MM.1S (cell line): ENCODE measurements around the gene ZFP14.

Experiments used
- DNase-seq: peaks from one replicate; pipeline ENCODE4 v3.0.0-alpha.2; 2015
- H2AFZ ChIP-seq: fragments of 300-600 bp; sonication (generic); 2 replicates; pipeline ENCODE4 v1.6.0; 2016; ENCODE audit warnings: antibody characterized with exemption, low read length
- H3F3A ChIP-seq: fragments of 300-600 bp; sonication (generic); 2 replicates; pipeline ENCODE4 v1.6.1; 2016; ENCODE audit warnings: mild to moderate bottlenecking, antibody characterized with exemption, low read length, moderate library complexity, mixed read lengths; ENCODE audit not compliant: insufficient read depth
- H3K27ac ChIP-seq: fragments of 300-600 bp; sonication (generic); 2 replicates; pipeline ENCODE4 v1.5.1; 2016; ENCODE audit warnings: mild to moderate bottlenecking, low read length
- H3K27me3 ChIP-seq: fragments of 300-600 bp; sonication (generic); replicated peaks from 2 replicates; pipeline ENCODE4 v1.6.0; 2016; ENCODE audit warnings: low read length; ENCODE audit not compliant: insufficient read depth
- H3K36me3 ChIP-seq: fragments of 300-600 bp; sonication (generic); replicated peaks from 2 replicates; pipeline ENCODE4 v1.6.1; 2016; ENCODE audit warnings: mild to moderate bottlenecking, low read length, mixed read lengths; ENCODE audit not compliant: insufficient read depth
- H3K4me1 ChIP-seq: fragments of 300-600 bp; sonication (generic); 2 replicates; pipeline ENCODE4 v1.6.1; 2016; ENCODE audit warnings: low read length, mixed read lengths
- H3K4me2 ChIP-seq: fragments of 300-600 bp; sonication (generic); 2 replicates; pipeline ENCODE4 v1.6.0; 2016; ENCODE audit warnings: low read depth, low read length
- H3K4me3 ChIP-seq: fragments of 300-600 bp; sonication (generic); 2 replicates; pipeline ENCODE4 v1.5.1; 2016; ENCODE audit warnings: low read length, mixed read lengths
- H3K79me2 ChIP-seq: fragments of 300-600 bp; sonication (generic); 2 replicates; pipeline ENCODE4 v1.6.1; 2016; ENCODE audit warnings: mixed run types, low read length, mixed read lengths
- H3K9ac ChIP-seq: fragments of 300-600 bp; sonication (generic); 2 replicates; pipeline ENCODE4 v1.6.1; 2016; ENCODE audit warnings: low read length, mixed read lengths
- H3K9me2 ChIP-seq: fragments of 300-600 bp; sonication (generic); replicated peaks from 2 replicates; pipeline ENCODE4 v1.6.1; 2016; ENCODE audit warnings: mild to moderate bottlenecking, low read length, mixed read lengths; ENCODE audit not compliant: insufficient read depth
- H3K9me3 ChIP-seq: fragments of 300-600 bp; sonication (generic); replicated peaks from 2 replicates; pipeline ENCODE4 v1.6.1; 2016; ENCODE audit warnings: mild to moderate bottlenecking, low read length, mixed read lengths; ENCODE audit not compliant: insufficient read depth
- H4K20me1 ChIP-seq: fragments of 300-600 bp; sonication (generic); 2 replicates; pipeline ENCODE4 v1.6.1; 2016; ENCODE audit warnings: mild to moderate bottlenecking, low read length, moderate library complexity, mixed read lengths; ENCODE audit not compliant: insufficient read depth
- CTCF ChIP-seq: fragments of 300-600 bp; sonication (generic); IDR thresholded peaks from 2 replicates; pipeline ENCODE4 v1.5.1; 2016; ENCODE audit warnings: antibody characterized with exemption, low read length, mixed read lengths
- EZH2 ChIP-seq: fragments of 300-600 bp; sonication (generic); optimal IDR thresholded peaks from 2 replicates; pipeline ENCODE3; 2017; ENCODE audit warnings: low read depth, mild to moderate bottlenecking, antibody characterized with exemption, low read length, mixed read lengths
- EZH2phosphoT487 ChIP-seq: fragments of 300-600 bp; sonication (generic); IDR thresholded peaks from 2 replicates; pipeline ENCODE4 v1.6.1; 2018; ENCODE audit warnings: antibody characterized with exemption, low read length

The ZFP14 gene

DNA sequence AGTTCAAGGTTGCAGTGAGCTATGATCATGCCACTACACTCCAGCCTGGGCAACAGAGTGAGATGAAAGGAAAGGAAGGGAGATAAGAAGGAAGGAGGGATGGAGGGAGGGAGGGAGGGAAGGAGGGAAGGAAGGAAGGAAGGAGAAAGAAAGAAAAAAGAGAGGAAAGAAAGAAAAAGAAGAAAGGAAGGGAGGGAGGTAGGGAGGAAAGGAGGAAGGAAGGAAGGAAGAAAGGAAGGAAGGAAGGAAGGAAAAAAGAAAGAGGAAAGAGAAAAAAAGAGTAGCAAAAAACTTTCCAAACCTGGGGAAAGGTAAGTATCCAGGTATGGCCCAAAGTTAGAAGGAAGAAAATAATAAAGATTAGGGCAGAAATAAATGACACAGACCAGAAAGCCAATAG lies 7.1 kb downstream of the ZFP14 start:
- Histone ChIP-seq H4K20me1 (no peaks in the 10 kb centered on the region), H3K9me2 (no peaks in the 10 kb centered on the region), H3K27ac (no peak overlapping the region), H3K36me3 (no peaks in the 10 kb centered on the region), H3K9me3 (no peaks in the 10 kb centered on the region), H3K27me3 (no peaks in the 10 kb centered on the region), H3F3A (no peaks in the 10 kb centered on the region), H3K4me1 (no peaks in the 10 kb centered on the region), H3K4me2 (no peak overlapping the region), H3K79me2 (no peaks in the 10 kb centered on the region), H3K4me3 (no peak overlapping the region), H2AFZ (no peak overlapping the region), H3K9ac (no peak overlapping the region)
- TF ChIP-seq EZH2 (no peak), CTCF (no peak), EZH2phosphoT487 (no peak)
- no peak for DNase-seq

GRCh38 chr19:36363845-36364244 lies 15.2 kb downstream of the ZFP14 start:
- Histone ChIP-seq H3F3A (no peaks in the 10 kb centered on the region), H3K9ac (no peak overlapping the region), H3K9me3 (no peaks in the 10 kb centered on the region), H3K4me3 (no peak overlapping the region), H3K9me2 (no peaks in the 10 kb centered on the region), H3K27ac (no peak overlapping the region), H3K4me1 (no peaks in the 10 kb centered on the region), H3K4me2 (no peak overlapping the region), H3K79me2 (no peaks in the 10 kb centered on the region), H3K36me3 (no peaks in the 10 kb centered on the region), H4K20me1 (no peaks in the 10 kb centered on the region), H3K27me3 (no peaks in the 10 kb centered on the region), H2AFZ (no peak overlapping the region)
- no peak for TF ChIP-seq EZH2
- TF ChIP-seq CTCF: no peak
- no peak for TF ChIP-seq EZH2phosphoT487
- DNase-seq: no peak

DNA sequence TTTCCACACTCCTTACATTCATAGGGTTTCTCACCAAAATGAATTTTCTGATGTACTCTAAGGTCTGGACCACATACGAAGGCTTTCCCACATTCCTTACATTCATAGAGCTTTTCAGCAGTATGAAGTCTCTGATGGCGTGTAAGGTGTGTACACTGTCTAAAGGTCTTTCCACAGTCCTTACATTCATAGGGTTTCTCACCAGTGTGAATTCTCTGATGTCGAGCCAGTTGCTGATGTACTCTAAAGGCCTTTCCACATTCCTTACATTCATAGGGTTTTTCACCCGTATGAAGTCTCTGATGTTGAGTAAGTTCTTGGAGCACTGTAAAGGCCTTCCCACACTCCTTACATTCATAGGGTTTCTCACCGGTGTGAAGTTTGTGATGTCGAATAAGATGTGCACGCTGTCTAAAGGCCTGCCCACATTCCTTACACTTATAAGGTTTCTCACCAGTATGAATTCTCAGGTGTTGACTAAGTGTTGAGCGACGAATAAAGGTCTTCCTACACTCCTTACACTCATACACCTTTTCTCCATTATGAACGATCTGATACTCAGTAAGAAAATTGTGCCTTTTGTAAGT lies 38.1 kb downstream of the ZFP14 start:
- Histone ChIP-seq H3K9me2 (no peaks in the 10 kb centered on the region), H3K4me2 (no peak overlapping the region), H3K79me2 (no peaks in the 10 kb centered on the region), H3F3A (no peaks in the 10 kb centered on the region), H3K4me3 (no peak overlapping the region), H3K9ac (no peak overlapping the region), H3K4me1 (no peaks in the 10 kb centered on the region), H4K20me1 (no peaks in the 10 kb centered on the region), H3K27ac (no peak overlapping the region), H3K9me3 (no peaks in the 10 kb centered on the region), H3K36me3 (no peaks in the 10 kb centered on the region), H2AFZ (no peak overlapping the region), H3K27me3 (no peaks in the 10 kb centered on the region)
- no peak for DNase-seq
- no peak for TF ChIP-seq CTCF
- TF ChIP-seq EZH2phosphoT487: no peak
- TF ChIP-seq EZH2: no peak
